Mesenchymal stem cell (in vitro differentiated cells and primary cell): Measurements from ENCODE around the gene MERTK.

Source experiments
- DNase-seq: peaks from one replicate; pipeline ENCODE4 v3.0.0-alpha.2; 2013
- H2AFZ ChIP-seq: one replicate; pipeline ENCODE4 v1.6.1; 2013; ENCODE audit warnings: low read depth, mild to moderate bottlenecking, control low read depth, inconsistent platforms, low read length, moderate library complexity
- H2AK5ac ChIP-seq: 2 replicates; pipeline ENCODE4 v1.6.1; 2013; ENCODE audit warnings: low read length, moderate library complexity, mild to moderate bottlenecking, inconsistent platforms; ENCODE audit not compliant: severe bottlenecking
- H2BK120ac ChIP-seq: one replicate; pipeline ENCODE4 v1.6.1; 2013; ENCODE audit warnings: low read depth, mild to moderate bottlenecking, inconsistent platforms, low read length, moderate library complexity
- H2BK12ac ChIP-seq, 2 experiments: one replicate each; pipeline ENCODE4 v1.6.1; 2013; ENCODE audit warnings: inconsistent platforms in 2 of 2, low read length in 2 of 2, mild to moderate bottlenecking in 2 of 2, moderate library complexity in 2 of 2, control low read depth in 1 of 2
- H2BK15ac ChIP-seq: one replicate; pipeline ENCODE4 v1.6.1; 2013; ENCODE audit warnings: mild to moderate bottlenecking, low read depth, inconsistent platforms; ENCODE audit not compliant: poor library complexity, severe bottlenecking
- H2BK5ac ChIP-seq: 2 replicates; pipeline ENCODE4 v1.6.1; 2013; ENCODE audit warnings: low read depth, mild to moderate bottlenecking, low read length, control low read depth, inconsistent platforms; ENCODE audit not compliant: poor library complexity, severe bottlenecking
- H3K14ac ChIP-seq, 2 experiments: one replicate each; pipeline ENCODE4 v1.6.1; 2013; ENCODE audit warnings: inconsistent platforms in 2 of 2, low read length in 2 of 2, control low read depth in 1 of 2, mild to moderate bottlenecking in 1 of 2, moderate library complexity in 1 of 2
- H3K18ac ChIP-seq, 2 experiments: one replicate each; pipeline ENCODE4 v1.6.1; 2013; ENCODE audit warnings: inconsistent platforms in 2 of 2, low read length in 2 of 2, control low read depth in 1 of 2, low read depth in 1 of 2, mild to moderate bottlenecking in 1 of 2
- H3K23ac ChIP-seq, 2 experiments: one replicate each; pipeline ENCODE4 v1.6.1; 2013; ENCODE audit warnings: inconsistent platforms in 2 of 2, low read length in 2 of 2, mild to moderate bottlenecking in 2 of 2, moderate library complexity in 2 of 2, control low read depth in 1 of 2
- H3K27ac ChIP-seq: 2 replicates; pipeline ENCODE4 v1.5.1; 2013; ENCODE audit warnings: mild to moderate bottlenecking, moderate library complexity, low read length, control low read depth, inconsistent platforms; ENCODE audit not compliant: poor library complexity, severe bottlenecking
- H3K27me3 ChIP-seq, 2 experiments: 2 replicates each; pipeline versions ENCODE4 v1.6.1 to v1.7.0; 2013; ENCODE audit warnings: low read length in 2 of 2, mild to moderate bottlenecking in 2 of 2, moderate library complexity in 2 of 2, control low read depth in 1 of 2, inconsistent platforms in 1 of 2; ENCODE audit not compliant: control insufficient read depth in 1 of 2, insufficient read depth in 1 of 2
- H3K36me3 ChIP-seq, 2 experiments: 2 replicates each; pipeline versions ENCODE4 v1.6.1 to v1.7.0; 2013; ENCODE audit warnings: low read length in 2 of 2, control low read depth in 1 of 2, inconsistent platforms in 1 of 2, low read depth in 1 of 2, mild to moderate bottlenecking in 1 of 2; ENCODE audit not compliant: insufficient read depth in 2 of 2, control insufficient read depth in 1 of 2
- H3K4ac ChIP-seq, 2 experiments: one replicate each; pipeline ENCODE4 v1.6.1; 2013; ENCODE audit warnings: inconsistent platforms in 2 of 2, low read length in 2 of 2, mild to moderate bottlenecking in 2 of 2, moderate library complexity in 2 of 2, control low read depth in 1 of 2, low read depth in 1 of 2
- H3K4me1 ChIP-seq: 2 replicates; pipeline ENCODE4 v1.6.1; 2013; ENCODE audit warnings: low read depth, low read length, control low read depth; ENCODE audit not compliant: control insufficient read depth, insufficient read depth
- H3K4me2 ChIP-seq: 2 replicates; pipeline ENCODE4 v1.6.1; 2013; ENCODE audit warnings: low read length, mild to moderate bottlenecking, inconsistent platforms; ENCODE audit not compliant: poor library complexity, severe bottlenecking
- H3K4me3 ChIP-seq, 2 experiments: 2 replicates each; pipeline versions ENCODE4 v1.5.1 to v1.7.0; 2013; ENCODE audit warnings: low read length in 2 of 2, mild to moderate bottlenecking in 2 of 2, control low read depth in 1 of 2, low read depth in 1 of 2; ENCODE audit not compliant: insufficient read depth in 1 of 2
- H3K79me1 ChIP-seq: replicated peaks from 2 replicates; pipeline ENCODE4 v1.6.1; 2013; ENCODE audit warnings: mild to moderate bottlenecking, control low read depth, low read length, inconsistent platforms; ENCODE audit not compliant: poor library complexity, severe bottlenecking
- H3K9ac ChIP-seq: 2 replicates; pipeline ENCODE4 v1.7.0; 2013; ENCODE audit warnings: mild to moderate bottlenecking, low read length, moderate library complexity
- H3K9me3 ChIP-seq: 2 replicates; pipeline ENCODE4 v1.7.0; 2013; ENCODE audit warnings: mild to moderate bottlenecking, low read length; ENCODE audit not compliant: control insufficient read depth
- H4K8ac ChIP-seq: one replicate; pipeline ENCODE4 v1.6.1; 2013; ENCODE audit warnings: inconsistent platforms, mild to moderate bottlenecking, low read length, moderate library complexity
- H4K91ac ChIP-seq: one replicate; pipeline ENCODE4 v1.6.1; 2013; ENCODE audit warnings: mild to moderate bottlenecking, low read length, inconsistent platforms
- WGBS: methylation state at CpG from one replicate; pipeline ENCODE4 v1.1.7; 2013; ENCODE audit warnings: mixed read lengths; 5-methylcytosine and 5-hydroxymethylcytosine counted together

The MERTK gene

GRCh38 chr2:112001942-112002341, 103.5 kb downstream of the MERTK start:
- H2AFZ ChIP-seq = no peak overlapping the region
- no peak overlapping the region for H3K14ac ChIP-seq
- H2BK15ac ChIP-seq = no peak overlapping the region
- no peak overlapping the region for H2BK120ac ChIP-seq
- H2BK5ac ChIP-seq = no peak overlapping the region
- no peak overlapping the region for H3K27ac ChIP-seq
- no peaks in the 10 kb centered on the region for H3K9me3 ChIP-seq
- H3K4me1 ChIP-seq = no peaks in the 10 kb centered on the region
- no peak overlapping the region for H3K4me2 ChIP-seq
- H3K9ac ChIP-seq = no peak overlapping the region
- no peak for DNase-seq
- H3K36me3 ChIP-seq = peaks cover 0 to 20% of the 10 kb centered on the region in 2 experiments
- H3K18ac ChIP-seq = no peak overlapping the region
- H3K79me1 ChIP-seq = no peaks in the 10 kb centered on the region
- H3K4ac ChIP-seq = no peak overlapping the region
- H3K4me3 ChIP-seq = no peak overlapping the region
- H3K23ac ChIP-seq = no peak overlapping the region
- H2AK5ac ChIP-seq = no peak overlapping the region
- no peak overlapping the region for H4K8ac ChIP-seq
- no peak overlapping the region for H2BK12ac ChIP-seq
- no peaks in the 10 kb centered on the region for H3K27me3 ChIP-seq
- no peak overlapping the region for H4K91ac ChIP-seq

- Histone ChIP-seq H3K4me2 (no peak overlapping the region), H3K23ac (no peak overlapping the region), H3K4me3 (no peak overlapping the region), H2BK120ac (no peak overlapping the region), H3K4me1 (no peaks in the 10 kb centered on the region), H2BK12ac (no peak overlapping the region), H3K9me3 (no peaks in the 10 kb centered on the region), H4K8ac (no peak overlapping the region), H3K18ac (no peak overlapping the region), H3K14ac (no peak overlapping the region), H3K9ac (no peak overlapping the region), H3K79me1 (no peaks in the 10 kb centered on the region), H2AFZ (no peak overlapping the region), H4K91ac (no peak overlapping the region), H3K27ac (no peak overlapping the region), H2AK5ac (no peak overlapping the region), H3K4ac (no peak overlapping the region), H2BK15ac (no peak overlapping the region), H2BK5ac (no peak overlapping the region), H3K36me3 (peaks cover 0 to 14% of the 10 kb centered on the region in 2 experiments), H3K27me3 (no peaks in the 10 kb centered on the region)
- WGBS = 76% methylated on average over 5 of the region's 5 CpGs
- DNase-seq = no peak
These were observed 105.3 kb downstream of the MERTK start for GRCh38 chr2:112003576-112004252.

- no peak overlapping the region for H2AK5ac ChIP-seq
- no peak overlapping the region for H3K23ac ChIP-seq
These were observed 105.8 kb downstream of the MERTK start for GRCh38 chr2:112004253-112004645.

GRCh38 chr2:112005406-112006075, 107.1 kb downstream of the MERTK start:
- Histone ChIP-seq H3K27ac (no peak overlapping the region), H3K79me1 (peaks cover 1% of the 10 kb centered on the region), H2BK12ac (no peak overlapping the region), H3K9me3 (no peaks in the 10 kb centered on the region), H3K4me3 (no peak overlapping the region), H2BK15ac (no peak overlapping the region), H3K9ac (no peak overlapping the region), H2BK120ac (no peak overlapping the region), H4K8ac (no peak overlapping the region), H3K4ac (no peak overlapping the region), H3K4me2 (no peak overlapping the region), H3K4me1 (no peaks in the 10 kb centered on the region), H3K23ac (no peak overlapping the region), H4K91ac (no peak overlapping the region), H3K36me3 (peaks cover 0 to 20% of the 10 kb centered on the region in 2 experiments), H2AK5ac (no peak overlapping the region), H3K14ac (no peak overlapping the region), H3K18ac (no peak overlapping the region), H3K27me3 (peaks cover 0 to 3% of the 10 kb centered on the region in 2 experiments), H2AFZ (no peak overlapping the region), H2BK5ac (no peak overlapping the region)
- WGBS = 96% methylated on average over 4 of the region's 5 CpGs
- DNase-seq = no peak

More at GRCh38 chr2:112004253-112004645, 105.8 kb downstream of the MERTK start:
- peaks cover 0 to 14% of the 10 kb centered on the region in 2 experiments for H3K36me3 ChIP-seq
- H2BK5ac ChIP-seq = no peak overlapping the region
- H2AFZ ChIP-seq = no peak overlapping the region
- no peak overlapping the region for H3K4me2 ChIP-seq
- DNase-seq = no peak
- H4K8ac ChIP-seq = no peak overlapping the region
- H2BK120ac ChIP-seq = no peak overlapping the region
- no peak overlapping the region for H4K91ac ChIP-seq
- H2BK15ac ChIP-seq = no peak overlapping the region
- no peak overlapping the region for H3K9ac ChIP-seq
- H3K4me1 ChIP-seq = no peaks in the 10 kb centered on the region
- no peaks in the 10 kb centered on the region for H3K27me3 ChIP-seq
- no peaks in the 10 kb centered on the region for H3K9me3 ChIP-seq
- H3K18ac ChIP-seq = no peak overlapping the region
- no peak overlapping the region for H3K4ac ChIP-seq
- H3K27ac ChIP-seq = no peak overlapping the region
- 94% methylated on average over 5 of the region's 5 CpGs for WGBS
- no peak overlapping the region for H2BK12ac ChIP-seq
- H3K79me1 ChIP-seq = no peaks in the 10 kb centered on the region
- H3K4me3 ChIP-seq = no peak overlapping the region
- H3K14ac ChIP-seq = no peak overlapping the region
